Cardiac fibroblast (primary cell): ENCODE data around the gene GMIP.

Experiments
- DNase-seq, 2 donors: peaks; one replicate each; pipeline versions ENCODE4 v3.0.0 to v3.0.0-alpha.2; 2010; ENCODE audit warnings: low read depth in 2 of 2
- H3K4me3 ChIP-seq, 2 donors: replicated peaks in 1 of 2; 1 replicate in 1 of 2; 2 replicates in 1 of 2; pipeline ENCODE4 v1.5.1; 2011; ENCODE audit warnings: low read depth in 2 of 2, low read length in 2 of 2, mild to moderate bottlenecking in 2 of 2, moderate library complexity in 1 of 2
- TF ChIP-seq, protein P1 (sequence below): IDR thresholded peaks from one replicate; pipeline ENCODE4 v1.5.1; 2011; ENCODE audit warnings: low read depth, mild to moderate bottlenecking, low read length, inconsistent platforms

Gene GMIP

GRCh38 chr19:19581391-19581790, 62.1 kb downstream of the GMIP start:
- no peak for DNase-seq
- TF ChIP-seq, protein P1, sequence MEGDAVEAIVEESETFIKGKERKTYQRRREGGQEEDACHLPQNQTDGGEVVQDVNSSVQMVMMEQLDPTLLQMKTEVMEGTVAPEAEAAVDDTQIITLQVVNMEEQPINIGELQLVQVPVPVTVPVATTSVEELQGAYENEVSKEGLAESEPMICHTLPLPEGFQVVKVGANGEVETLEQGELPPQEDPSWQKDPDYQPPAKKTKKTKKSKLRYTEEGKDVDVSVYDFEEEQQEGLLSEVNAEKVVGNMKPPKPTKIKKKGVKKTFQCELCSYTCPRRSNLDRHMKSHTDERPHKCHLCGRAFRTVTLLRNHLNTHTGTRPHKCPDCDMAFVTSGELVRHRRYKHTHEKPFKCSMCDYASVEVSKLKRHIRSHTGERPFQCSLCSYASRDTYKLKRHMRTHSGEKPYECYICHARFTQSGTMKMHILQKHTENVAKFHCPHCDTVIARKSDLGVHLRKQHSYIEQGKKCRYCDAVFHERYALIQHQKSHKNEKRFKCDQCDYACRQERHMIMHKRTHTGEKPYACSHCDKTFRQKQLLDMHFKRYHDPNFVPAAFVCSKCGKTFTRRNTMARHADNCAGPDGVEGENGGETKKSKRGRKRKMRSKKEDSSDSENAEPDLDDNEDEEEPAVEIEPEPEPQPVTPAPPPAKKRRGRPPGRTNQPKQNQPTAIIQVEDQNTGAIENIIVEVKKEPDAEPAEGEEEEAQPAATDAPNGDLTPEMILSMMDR, result no peak
- H3K4me3 ChIP-seq, result no peak overlapping the region

DNA sequence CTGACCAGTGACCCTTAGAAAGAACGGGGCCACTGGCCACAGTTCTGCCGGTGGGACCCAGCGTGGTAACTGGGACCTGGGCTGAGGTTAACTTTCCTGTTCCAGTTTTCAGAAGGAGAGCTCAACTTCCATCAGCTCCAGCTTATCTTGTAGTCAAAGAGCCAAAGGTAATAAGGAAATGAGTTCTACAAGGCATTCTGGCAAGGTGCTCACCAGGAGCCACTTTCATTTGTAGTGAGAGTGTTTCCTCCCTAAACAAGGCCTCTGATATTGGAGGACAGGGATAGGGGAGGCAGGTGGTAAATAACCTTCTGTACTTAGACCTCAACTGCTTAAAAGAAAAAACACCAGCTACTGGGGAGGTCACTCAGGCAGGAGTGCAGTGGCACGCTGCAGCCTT, 63.0 kb downstream of the GMIP start:
- TF ChIP-seq, protein P1, result no peak
- H3K4me3 ChIP-seq, result no peak overlapping the region
- no peak for DNase-seq

DNA sequence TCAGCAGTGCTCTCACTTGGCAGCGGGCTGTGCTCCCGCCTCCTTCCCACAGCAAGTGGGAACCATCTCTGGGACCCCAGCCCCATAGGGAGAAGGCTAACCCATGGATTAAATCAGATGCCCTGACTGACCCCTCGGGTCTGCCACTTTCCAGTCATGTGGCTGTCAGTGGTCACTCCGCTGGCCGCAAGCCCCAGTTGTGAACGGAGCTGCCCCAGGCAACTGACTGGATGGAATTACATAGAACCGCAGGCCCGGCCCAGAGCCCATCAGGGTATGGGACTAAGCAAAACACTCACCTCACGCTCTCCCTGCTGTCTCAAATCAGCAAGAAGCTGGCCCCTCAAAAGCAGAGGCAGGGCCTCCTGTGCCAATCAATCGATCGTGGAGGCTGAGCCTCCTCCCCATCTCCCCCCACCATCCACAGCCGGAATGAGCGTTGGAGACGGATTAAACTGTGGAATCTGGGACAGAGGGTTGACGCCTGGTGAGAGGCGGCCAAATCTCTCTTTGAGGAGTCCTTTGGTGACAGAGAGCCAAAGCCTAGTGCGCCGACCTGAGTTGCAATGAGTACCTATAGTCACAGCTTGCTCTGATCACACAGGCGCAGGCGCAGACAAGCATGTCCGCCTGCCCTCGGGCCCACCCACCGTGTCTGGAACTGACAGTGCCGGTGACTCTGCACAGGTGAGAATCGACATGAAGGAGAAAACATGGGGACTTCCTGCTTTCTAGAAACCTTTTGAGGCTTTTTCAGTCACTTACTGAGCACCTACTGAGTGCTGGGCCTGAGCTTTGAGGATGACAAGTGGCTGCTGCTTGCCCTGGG, 63.7 kb downstream of the GMIP start:
- TF ChIP-seq, protein P1, result no peak
- no peak overlapping the region for H3K4me3 ChIP-seq
- DNase-seq, result no peak
